Stimulated activated CD8-positive, alpha-beta memory T cell treated with anti-CD3 and anti-CD28 coated beads, Interleukin-4, amount 100 ng/mL, for 4 hours (primary cell): ENCODE results near the gene HLA-DPA1.

Experiments
- DNase-seq, 2 donors: peaks; one replicate each; pipeline ENCODE4 v3.0.0-alpha.2; 2020; ENCODE audit warnings: low read depth in 2 of 2, low spot score in 1 of 2

HLA-DPA1 gene

DNA sequence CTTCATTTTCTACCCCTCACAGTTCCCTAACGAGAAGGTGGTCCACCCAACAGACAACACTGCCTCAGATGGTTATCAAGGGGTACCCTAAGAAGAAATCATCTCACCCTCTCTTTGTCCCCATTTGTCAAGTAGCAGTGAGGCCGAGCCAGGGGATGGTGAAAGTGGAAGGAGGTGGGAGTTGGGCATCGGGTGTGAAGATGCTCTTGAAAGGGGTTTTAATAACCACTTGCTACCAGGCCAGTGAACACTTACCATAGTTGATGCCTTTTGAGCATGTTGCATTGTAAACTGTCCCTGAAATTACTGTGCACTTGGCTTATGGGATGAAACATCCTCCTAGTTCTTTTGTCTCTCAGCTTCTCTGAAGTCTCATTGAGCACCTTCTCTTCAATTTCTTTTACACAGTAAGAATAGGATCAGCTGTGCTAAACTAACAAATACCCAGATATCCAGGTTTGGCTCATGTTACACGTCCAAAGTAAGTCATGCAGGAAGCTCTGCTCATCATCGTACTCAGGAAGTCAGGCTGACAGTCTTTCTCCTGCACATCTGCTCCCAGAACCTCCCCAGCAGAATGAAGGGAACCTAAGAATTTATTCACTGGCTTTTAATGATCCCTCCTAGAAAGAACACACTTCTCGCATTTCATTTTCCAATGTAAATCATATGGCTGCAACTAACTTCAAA, 15.6 kb upstream of the HLA-DPA1 start:
- DNase-seq: no peak

DNA sequence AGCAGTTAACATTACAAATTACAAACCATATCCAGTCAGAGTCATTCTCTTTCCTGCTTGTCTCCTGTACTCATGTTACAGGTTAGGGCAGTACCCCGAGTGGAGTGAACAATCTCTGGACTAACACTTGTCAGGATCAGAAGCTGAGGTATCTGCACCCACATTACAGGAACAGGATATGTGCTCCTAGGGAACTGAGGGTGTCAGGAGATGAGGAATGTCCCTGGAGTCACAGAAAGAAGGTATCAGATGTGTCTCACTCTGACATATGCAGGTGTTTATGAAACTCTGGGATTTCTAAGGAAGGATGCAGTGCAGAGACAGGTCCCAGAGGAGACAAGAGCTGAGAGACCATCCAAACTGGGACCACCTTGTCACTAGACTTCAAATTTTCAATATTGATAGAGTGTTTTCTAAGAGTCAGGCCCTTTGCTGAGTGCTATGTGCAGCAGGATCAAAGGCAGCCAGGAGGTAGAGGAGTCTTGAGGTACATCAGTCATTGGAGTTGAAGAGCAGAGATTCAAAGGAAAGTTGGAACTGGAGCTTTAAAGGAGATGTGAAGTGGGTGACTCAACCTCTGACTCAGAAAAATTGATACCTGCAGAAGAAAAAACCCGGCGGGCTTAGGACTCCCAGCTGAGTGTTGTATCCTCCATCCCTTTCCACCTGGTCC, 14.9 kb upstream of the HLA-DPA1 start:
- no peak for DNase-seq

- DNase-seq: no peak
Observed at GRCh38 chr6:33085627-33086026, 12.2 kb upstream of the HLA-DPA1 start.

DNA sequence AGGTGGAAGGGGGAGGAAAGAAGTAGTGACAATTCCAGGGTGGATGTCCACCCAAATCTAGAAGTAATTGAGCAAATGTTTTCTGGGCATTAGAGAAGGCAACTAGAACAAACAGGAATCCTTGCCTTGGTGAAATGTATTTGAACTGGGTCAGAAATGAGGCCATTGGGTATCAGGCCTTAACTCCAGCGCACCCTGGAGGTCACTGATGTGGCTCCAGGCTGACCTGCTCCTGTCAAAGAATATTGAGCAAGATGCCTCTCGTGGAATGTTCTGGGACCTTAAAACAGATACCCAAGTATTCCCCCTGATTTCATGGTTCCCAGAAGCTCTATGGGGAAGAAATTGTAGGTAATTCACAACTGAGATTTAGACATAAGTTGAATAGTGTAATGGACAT, 9.3 kb upstream of the HLA-DPA1 start:
- no peak for DNase-seq

GRCh38 chr6:33081098-33081824, 7.8 kb upstream of the HLA-DPA1 start:
- DNase-seq: no peak

GRCh38 chr6:33080127-33081089, 7.0 kb upstream of the HLA-DPA1 start:
- no peak for DNase-seq

DNA sequence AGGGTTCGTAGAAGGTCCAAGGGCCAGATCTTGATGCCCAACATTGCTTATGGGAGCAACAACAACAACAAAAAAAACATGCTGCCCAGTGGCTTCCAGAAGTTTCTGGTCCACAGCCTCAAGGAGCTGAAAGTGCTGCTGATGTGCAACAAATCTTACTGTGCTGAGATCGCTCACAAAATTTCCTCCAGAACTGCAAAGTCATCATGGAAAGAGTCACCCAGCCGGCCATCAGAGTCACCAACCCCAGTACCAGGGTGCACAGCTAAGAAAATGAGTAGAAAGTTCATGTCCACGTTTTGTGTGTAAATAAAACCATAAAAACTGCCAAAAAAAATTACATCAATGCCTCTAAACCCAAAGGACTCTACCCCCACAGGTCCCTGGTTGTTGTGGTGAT, 6.1 kb upstream of the HLA-DPA1 start:
- DNase-seq: no peak

- DNase-seq: no peak
Observed at GRCh38 chr6:33078919-33079521, 5.6 kb upstream of the HLA-DPA1 start.

DNA sequence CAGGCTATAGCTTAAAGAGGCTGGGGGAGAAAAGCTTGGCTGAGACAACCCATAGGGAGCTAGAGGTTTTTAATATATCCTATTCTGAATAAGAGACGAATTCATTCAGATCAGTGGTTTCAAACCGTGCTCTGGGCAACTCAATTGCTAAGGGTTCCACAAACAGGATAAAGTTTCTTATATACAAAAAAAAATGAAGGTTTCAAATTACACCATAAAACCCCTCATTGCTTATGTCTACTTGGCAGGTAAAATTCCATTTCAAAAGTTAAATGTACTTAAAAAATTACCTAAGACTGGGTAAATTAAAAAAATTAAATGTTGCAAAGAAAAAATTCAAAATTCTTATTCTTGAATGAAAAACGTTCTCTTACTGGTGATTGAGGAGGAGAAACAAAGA, 5.0 kb upstream of the HLA-DPA1 start:
- DNase-seq: no peak

DNA sequence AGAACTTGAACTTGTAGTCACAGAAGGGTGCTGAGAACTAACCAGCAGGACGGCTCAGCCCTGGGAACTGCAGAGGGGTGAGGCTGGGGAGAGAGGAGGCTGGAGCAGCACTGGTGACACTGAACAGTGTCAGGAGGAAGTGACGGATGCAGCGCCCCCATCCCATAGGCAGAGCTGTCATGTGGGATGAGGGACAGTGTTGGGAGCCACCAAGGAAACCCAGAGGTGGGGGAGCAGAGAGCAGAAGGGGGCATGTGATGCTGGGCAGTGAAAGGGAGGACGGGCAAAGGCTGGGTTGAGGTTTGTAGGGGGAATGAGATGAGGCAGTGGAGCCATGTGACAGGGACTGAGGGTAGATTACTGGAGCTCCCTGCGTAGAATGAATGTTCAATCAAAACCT, 4.5 kb upstream of the HLA-DPA1 start:
- no peak for DNase-seq

DNA sequence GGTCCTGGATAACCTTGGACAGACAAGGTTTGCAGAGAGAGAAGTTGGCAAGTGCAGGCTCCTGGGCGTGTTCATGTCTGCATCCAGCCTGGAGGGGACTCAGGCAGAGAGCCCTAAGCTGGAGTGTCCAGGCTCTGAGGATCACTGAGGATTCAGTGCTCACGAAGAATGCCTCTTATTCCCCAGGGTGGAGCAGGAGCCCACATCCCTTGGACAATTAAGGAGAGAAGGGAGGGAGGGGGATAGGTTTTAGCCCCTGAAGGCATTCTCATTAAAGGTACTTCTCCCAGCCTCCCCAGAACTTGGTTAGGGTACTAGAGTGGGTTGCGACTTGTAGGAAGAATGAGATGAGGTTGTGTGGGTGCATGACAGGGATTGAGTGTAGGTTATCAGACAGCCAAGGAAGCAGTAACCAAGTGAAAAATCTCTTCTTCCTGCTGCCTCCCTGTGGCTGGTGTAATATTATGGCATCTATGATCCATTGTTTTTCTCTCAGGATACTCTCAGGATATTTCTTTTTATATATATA, 3.0 kb upstream of the HLA-DPA1 start:
- no peak for DNase-seq

DNA sequence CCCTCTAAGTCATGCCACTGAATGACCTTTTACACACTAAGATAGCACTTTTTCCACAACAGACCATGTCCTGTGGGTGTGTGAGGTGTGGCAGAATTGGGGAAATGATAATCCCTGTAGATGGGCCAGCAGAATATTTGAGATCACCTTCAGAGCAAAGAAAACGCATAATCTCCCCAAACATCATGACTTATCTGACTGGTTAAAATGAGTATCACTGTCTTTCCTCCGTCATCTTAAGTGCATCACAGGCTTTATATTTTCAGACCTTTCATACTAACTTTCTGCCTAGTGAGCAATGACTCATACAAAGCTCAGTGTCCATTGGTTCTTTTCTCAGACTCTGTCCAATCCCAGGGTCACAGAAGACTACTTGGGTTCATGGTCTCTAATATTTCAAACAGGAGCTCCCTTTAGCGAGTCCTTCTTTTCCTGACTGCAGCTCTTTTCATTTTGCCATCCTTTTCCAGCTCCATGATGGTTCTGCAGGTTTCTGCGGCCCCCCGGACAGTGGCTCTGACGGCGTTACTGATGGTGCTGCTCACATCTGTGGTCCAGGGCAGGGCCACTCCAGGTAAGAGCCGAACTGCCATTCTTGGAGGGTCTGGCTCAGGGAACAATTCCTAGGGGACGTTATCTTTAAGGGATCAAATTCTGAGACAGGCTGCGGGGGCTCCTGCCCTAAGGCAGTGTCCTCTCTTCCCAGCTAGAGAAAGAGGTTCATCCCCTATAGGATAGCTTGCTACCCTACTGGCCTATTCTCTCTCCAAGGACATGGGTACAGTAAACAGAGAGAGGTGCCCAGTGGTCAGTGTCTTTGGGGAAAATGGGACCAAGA, 2.3 kb upstream of the HLA-DPA1 start, which contains the start of gene HLA-DPB1:
HLA-DPB1 (plus strand) TSS at position 423 of the 838 bp plus-strand sequence; CDS start at position 475, 52 bp downstream.
- DNase-seq: no peak

DNA sequence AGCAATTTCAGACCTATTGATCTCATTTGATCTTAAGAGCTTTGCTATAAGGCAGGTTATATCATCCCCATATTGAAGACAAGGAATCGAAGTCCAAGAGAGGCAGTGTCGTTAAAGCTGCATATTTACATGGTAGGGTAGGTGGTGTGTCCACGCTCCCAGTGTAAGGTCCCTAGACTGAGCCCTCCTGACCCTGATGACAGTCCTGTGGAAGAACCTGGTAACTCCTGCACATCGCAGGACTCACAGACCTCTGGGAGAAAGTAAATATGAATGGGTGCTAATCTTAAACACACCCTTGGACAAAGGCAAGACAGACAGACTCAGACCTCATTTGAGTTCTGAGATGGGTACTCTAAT, 1.7 kb upstream of the HLA-DPA1 start:
- no peak for DNase-seq

- no peak for DNase-seq
Observed at GRCh38 chr6:33072508-33073100, 845 bp downstream of the HLA-DPA1 start.

DNA sequence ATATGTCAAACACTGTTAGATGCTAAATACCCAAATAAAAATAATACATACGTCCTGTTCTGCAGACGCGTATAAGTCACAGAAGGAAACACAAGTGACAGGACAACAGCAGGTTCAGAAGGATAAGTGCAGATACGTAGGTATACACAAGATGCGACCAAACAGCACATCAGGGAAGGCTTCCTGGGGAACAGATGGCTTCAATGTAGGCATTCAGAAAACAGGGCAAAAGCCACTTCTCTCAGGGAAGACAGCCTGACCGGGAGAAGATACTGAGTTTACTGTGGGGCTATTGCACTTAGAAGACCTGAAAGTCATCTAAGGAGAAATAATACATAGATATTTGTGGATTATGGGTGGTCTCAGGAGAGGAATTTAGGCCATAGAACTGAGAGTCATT, 1.9 kb downstream of the HLA-DPA1 start:
- no peak for DNase-seq

GRCh38 chr6:33070909-33071308, 2.5 kb downstream of the HLA-DPA1 start:
- no peak for DNase-seq

- DNase-seq: no peak
Observed at GRCh38 chr6:33069021-33069738, 4.3 kb downstream of the HLA-DPA1 start.

DNA sequence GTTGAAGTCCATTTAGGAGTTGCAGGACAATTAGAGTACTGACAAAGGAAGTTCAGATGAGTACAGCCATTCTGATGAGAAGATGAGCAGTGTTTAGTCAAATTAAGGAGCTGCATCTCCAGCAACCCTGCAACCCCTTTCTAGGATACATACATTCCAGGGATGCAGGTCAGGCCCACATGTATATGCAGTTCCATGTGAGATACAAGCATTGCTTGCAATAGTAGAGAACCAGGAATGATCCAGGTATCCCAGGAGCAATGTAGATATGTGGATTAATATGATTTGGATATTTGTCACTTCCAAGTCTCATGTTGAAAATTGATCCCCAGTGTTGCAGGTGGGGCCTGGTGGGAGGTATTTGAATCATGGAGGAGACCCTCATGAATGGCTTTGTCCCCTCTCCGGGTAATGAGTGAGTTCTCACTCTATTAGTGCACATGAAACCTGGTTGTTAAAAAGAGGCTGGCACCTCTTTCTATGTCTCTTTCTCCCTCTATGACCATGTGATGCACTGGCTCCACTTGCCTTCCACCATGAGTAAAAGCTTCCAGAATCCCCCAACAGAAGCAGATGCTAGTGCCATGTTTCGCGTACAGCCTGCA, 6.4 kb downstream of the HLA-DPA1 start:
- no peak for DNase-seq
